A549 (cell line): Measurements from ENCODE around the gene ANXA10.

Experiments used
- CHD2 ChIP-seq: fragments of 150-350 bp; IDR thresholded peaks from 2 replicates; pipeline ENCODE4 v1.6.1; 2014; ENCODE audit warnings: low read length; ENCODE audit not compliant: partially characterized antibody
- CTCF ChIP-seq: fragments of >200 bp; sonication (Bioruptor Twin); formaldehyde crosslinking; IDR thresholded peaks from 3 replicates; pipeline ENCODE4 v1.5.1; 2016
- E2F6 ChIP-seq: IDR thresholded peaks from 2 replicates; pipeline ENCODE4 v1.6.1; 2012; ENCODE audit warnings: low read depth, borderline replicate concordance
- ESRRA ChIP-seq: fragments of 150-350 bp; IDR thresholded peaks from 2 replicates; pipeline ENCODE4 v1.6.1; 2014; ENCODE audit warnings: mild to moderate bottlenecking, low read length, borderline replicate concordance
- HES2 ChIP-seq: fragments of >200 bp; sonication (Bioruptor Twin); formaldehyde crosslinking; IDR thresholded peaks from 2 replicates; pipeline ENCODE4 v1.6.1; 2016
- JUN ChIP-seq, 2 experiments: fragments of >200 bp; sonication (Bioruptor Twin); formaldehyde crosslinking; IDR thresholded peaks; 2 replicates in 1 of 2; 3 replicates in 1 of 2; pipeline ENCODE4 v1.6.1; 2016 to 2017
- JUNB ChIP-seq: fragments of >200 bp; sonication (Bioruptor Twin); formaldehyde crosslinking; IDR thresholded peaks from 2 replicates; pipeline ENCODE4 v1.6.1; 2016
- KDM1A ChIP-seq: fragments of 200-600 bp; sonication (generic); IDR thresholded peaks from 2 replicates; pipeline ENCODE4 v1.6.1; 2016; ENCODE audit warnings: low read depth, mild to moderate bottlenecking
- MAFK ChIP-seq: fragments of 450-650 bp; IDR thresholded peaks from 2 replicates; pipeline ENCODE4 v1.6.1; 2014; ENCODE audit not compliant: partially characterized antibody
- MAX ChIP-seq: IDR thresholded peaks from 2 replicates; pipeline ENCODE4 v1.6.1; 2012
- POLR2A ChIP-seq: IDR thresholded peaks from 2 replicates; pipeline ENCODE4 v1.6.1; 2012; ENCODE audit warnings: mild to moderate bottlenecking, low read length
- TP53 ChIP-seq: fragments of 250-450 bp; sonication (Bioruptor Pico); IDR thresholded peaks from 2 replicates; pipeline ENCODE4 v1.5.0; 2021; ENCODE audit warnings: mild to moderate bottlenecking, moderate library complexity

- TF ChIP-seq JUNB = no peak
- no peak for TF ChIP-seq POLR2A
- TF ChIP-seq MAX = no peak
- TF ChIP-seq CTCF = no peak
- no peak for TF ChIP-seq KDM1A
- TF ChIP-seq HES2 = no peak
- TF ChIP-seq MAFK = no peak
- no peak for TF ChIP-seq E2F6
- TF ChIP-seq CHD2 = no peak
- no peak for TF ChIP-seq TP53 (CRISPR knock-in tag)
- no peak for TF ChIP-seq ESRRA
- TF ChIP-seq JUN (IDR thresholded peaks at IDR 0.05) = no peak
These were observed 8.7 kb downstream of the ANXA10 start for GRCh38 chr4:168101026-168101425.
